SK-N-SH treated with all-trans-retinoic acid at 6 μM for 48 hours (cell line): Measurements from ENCODE around the gene PKNOX2.

ENCODE experiments used
- ATAC-seq: fragments of 200-7000 bp; cut with Tn5 transposase; 3 replicates; pipeline ENCODE4 v1.9.1; 2020; ENCODE audit warnings: mild to moderate bottlenecking, moderate library complexity
- ARNTL ChIP-seq: fragments of 450-650 bp; formaldehyde crosslinking; IDR thresholded peaks from 2 replicates; pipeline ENCODE4 v1.5.0; 2020; ENCODE audit warnings: low read depth, mild to moderate bottlenecking, moderate library complexity, borderline replicate concordance
- CSDC2 ChIP-seq: fragments of 250-450 bp; sonication (Bioruptor Pico); IDR thresholded peaks from 2 replicates; pipeline ENCODE4 v1.5.0; 2020; ENCODE audit warnings: mild to moderate bottlenecking, moderate library complexity
- ESRRG ChIP-seq: fragments of 250-450 bp; sonication (Bioruptor Pico); IDR thresholded peaks from 2 replicates; pipeline ENCODE4 v1.6.1; 2021; ENCODE audit warnings: mild to moderate bottlenecking
- GLIS3 ChIP-seq: fragments of 250-450 bp; sonication (Bioruptor Pico); IDR thresholded peaks from 2 replicates; pipeline ENCODE4 v1.5.0; 2020; ENCODE audit warnings: mild to moderate bottlenecking, moderate library complexity
- ISL1 ChIP-seq: fragments of 250-450 bp; sonication (Bioruptor Pico); IDR thresholded peaks from 2 replicates; pipeline ENCODE4 v2.1.2; 2022; ENCODE audit warnings: mild to moderate bottlenecking, moderate library complexity
- OSR1 ChIP-seq: fragments of 250-450 bp; sonication (Bioruptor Pico); IDR thresholded peaks from 2 replicates; pipeline ENCODE4 v1.8.0; 2022; ENCODE audit warnings: moderate library complexity, mild to moderate bottlenecking, inconsistent platforms
- PPARA ChIP-seq: fragments of 250-450 bp; sonication (Bioruptor Pico); IDR thresholded peaks from 2 replicates; pipeline ENCODE4 v1.5.0; 2020; ENCODE audit warnings: mild to moderate bottlenecking, borderline replicate concordance
- RARB ChIP-seq: fragments of 250-450 bp; sonication (Bioruptor Pico); IDR thresholded peaks from 2 replicates; pipeline ENCODE4 v1.8.0; 2021; ENCODE audit warnings: mild to moderate bottlenecking, moderate library complexity
- SNAI2 ChIP-seq: fragments of 250-450 bp; sonication (Bioruptor Pico); IDR thresholded peaks from 2 replicates; pipeline ENCODE4 v1.5.0; 2020; ENCODE audit warnings: mild to moderate bottlenecking, moderate library complexity
- TCF4 ChIP-seq: fragments of 250-450 bp; sonication (Bioruptor Pico); IDR thresholded peaks from 2 replicates; pipeline ENCODE4 v1.8.0; 2021; ENCODE audit warnings: mild to moderate bottlenecking, moderate library complexity, borderline replicate concordance
- TOX ChIP-seq: fragments of 250-450 bp; sonication (Bioruptor Pico); IDR thresholded peaks from 2 replicates; pipeline ENCODE4 v1.8.0; 2021; ENCODE audit warnings: mild to moderate bottlenecking, moderate library complexity, borderline replicate concordance
- ZC3H10 ChIP-seq: fragments of 250-450 bp; sonication (Bioruptor Pico); IDR thresholded peaks from 2 replicates; pipeline ENCODE4 v1.5.1; 2021; ENCODE audit warnings: mild to moderate bottlenecking, moderate library complexity
- ZFP3 ChIP-seq: fragments of 250-450 bp; sonication (Bioruptor Pico); IDR thresholded peaks from 2 replicates; pipeline ENCODE4 v1.5.0; 2020; ENCODE audit warnings: mild to moderate bottlenecking, moderate library complexity
- ZFP30 ChIP-seq: fragments of 450-650 bp; formaldehyde crosslinking; IDR thresholded peaks from 2 replicates; pipeline ENCODE4 v1.5.0; 2022; ENCODE audit warnings: mild to moderate bottlenecking, moderate library complexity
- ZNF565 ChIP-seq: fragments of 450-650 bp; formaldehyde crosslinking; conservative IDR thresholded peaks from 2 replicates; pipeline ENCODE4 v1.5.0; 2020; ENCODE audit warnings: low read depth, mild to moderate bottlenecking, moderate library complexity
- ZNF70 ChIP-seq: fragments of 450-650 bp; formaldehyde crosslinking; IDR thresholded peaks from 2 replicates; pipeline ENCODE4 v1.5.0; 2020; ENCODE audit warnings: mild to moderate bottlenecking, moderate library complexity
- ZNF8 ChIP-seq: fragments of 450-650 bp; formaldehyde crosslinking; IDR thresholded peaks from 2 replicates; pipeline ENCODE4 v1.5.0; 2020; ENCODE audit warnings: mild to moderate bottlenecking, moderate library complexity
- TF ChIP-seq, protein P1 (sequence below): fragments of 250-450 bp; sonication (Bioruptor Pico); IDR thresholded peaks from 2 replicates; pipeline ENCODE4 v1.8.0; 2021; ENCODE audit warnings: low read depth, mild to moderate bottlenecking, moderate library complexity, borderline replicate concordance
- TF ChIP-seq, protein P2 (sequence below): fragments of 250-450 bp; sonication (Bioruptor Pico); IDR thresholded peaks from 2 replicates; pipeline ENCODE4 v1.5.1; 2020; ENCODE audit warnings: low read depth, mild to moderate bottlenecking, moderate library complexity
- TF ChIP-seq, protein P3 (sequence below): fragments of 250-450 bp; sonication (Bioruptor Pico); IDR thresholded peaks from 2 replicates; pipeline ENCODE4 v1.5.1; 2021; ENCODE audit warnings: mild to moderate bottlenecking, moderate library complexity
- TF ChIP-seq, protein P4 (sequence below): fragments of 250-450 bp; sonication (Bioruptor Pico); IDR thresholded peaks from 2 replicates; pipeline ENCODE4 v1.8.0; 2020; ENCODE audit warnings: mild to moderate bottlenecking, moderate library complexity, borderline replicate concordance
- TF ChIP-seq, protein P5 (sequence below): fragments of 250-450 bp; sonication (Bioruptor Pico); IDR thresholded peaks from 2 replicates; pipeline ENCODE4 v1.5.0; 2020; ENCODE audit warnings: mild to moderate bottlenecking, moderate library complexity

PKNOX2 gene

DNA sequence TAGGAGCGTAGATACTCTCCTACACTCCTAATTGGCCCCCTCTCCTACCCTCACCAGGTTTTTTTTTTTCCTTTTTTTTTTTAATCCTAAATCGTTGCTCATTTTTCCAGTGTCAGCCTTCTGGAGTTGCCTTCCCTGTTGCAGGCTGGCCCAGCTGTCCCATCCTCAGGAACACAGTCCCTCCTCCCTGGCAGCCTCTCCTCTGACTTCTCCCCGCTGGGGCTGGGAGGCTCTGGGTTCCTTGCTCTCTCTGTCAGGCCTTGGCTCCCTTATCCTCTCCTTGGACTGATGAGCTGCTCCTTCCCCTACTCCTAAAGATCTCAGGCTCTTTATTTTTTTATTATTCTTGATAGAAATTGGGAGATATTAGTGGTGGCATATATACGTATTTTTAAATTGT is 62.2 kb downstream of the PKNOX2 start:
- TF ChIP-seq, protein P1, sequence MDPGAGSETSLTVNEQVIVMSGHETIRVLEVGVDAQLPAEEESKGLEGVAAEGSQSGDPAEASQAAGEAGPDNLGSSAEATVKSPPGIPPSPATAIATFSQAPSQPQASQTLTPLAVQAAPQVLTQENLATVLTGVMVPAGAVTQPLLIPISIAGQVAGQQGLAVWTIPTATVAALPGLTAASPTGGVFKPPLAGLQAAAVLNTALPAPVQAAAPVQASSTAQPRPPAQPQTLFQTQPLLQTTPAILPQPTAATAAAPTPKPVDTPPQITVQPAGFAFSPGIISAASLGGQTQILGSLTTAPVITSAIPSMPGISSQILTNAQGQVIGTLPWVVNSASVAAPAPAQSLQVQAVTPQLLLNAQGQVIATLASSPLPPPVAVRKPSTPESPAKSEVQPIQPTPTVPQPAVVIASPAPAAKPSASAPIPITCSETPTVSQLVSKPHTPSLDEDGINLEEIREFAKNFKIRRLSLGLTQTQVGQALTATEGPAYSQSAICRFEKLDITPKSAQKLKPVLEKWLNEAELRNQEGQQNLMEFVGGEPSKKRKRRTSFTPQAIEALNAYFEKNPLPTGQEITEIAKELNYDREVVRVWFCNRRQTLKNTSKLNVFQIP: no peak
- TF ChIP-seq ZNF70 (CRISPR knock-in tag): no peak
- no peak for TF ChIP-seq SNAI2 (CRISPR knock-in tag)
- TF ChIP-seq, protein P2, sequence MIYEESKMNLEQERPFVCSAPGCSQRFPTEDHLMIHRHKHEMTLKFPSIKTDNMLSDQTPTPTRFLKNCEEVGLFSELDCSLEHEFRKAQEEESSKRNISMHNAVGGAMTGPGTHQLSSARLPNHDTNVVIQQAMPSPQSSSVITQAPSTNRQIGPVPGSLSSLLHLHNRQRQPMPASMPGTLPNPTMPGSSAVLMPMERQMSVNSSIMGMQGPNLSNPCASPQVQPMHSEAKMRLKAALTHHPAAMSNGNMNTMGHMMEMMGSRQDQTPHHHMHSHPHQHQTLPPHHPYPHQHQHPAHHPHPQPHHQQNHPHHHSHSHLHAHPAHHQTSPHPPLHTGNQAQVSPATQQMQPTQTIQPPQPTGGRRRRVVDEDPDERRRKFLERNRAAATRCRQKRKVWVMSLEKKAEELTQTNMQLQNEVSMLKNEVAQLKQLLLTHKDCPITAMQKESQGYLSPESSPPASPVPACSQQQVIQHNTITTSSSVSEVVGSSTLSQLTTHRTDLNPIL: no peak
- no peak for TF ChIP-seq CSDC2 (CRISPR knock-in tag)
- TF ChIP-seq, protein P3, sequence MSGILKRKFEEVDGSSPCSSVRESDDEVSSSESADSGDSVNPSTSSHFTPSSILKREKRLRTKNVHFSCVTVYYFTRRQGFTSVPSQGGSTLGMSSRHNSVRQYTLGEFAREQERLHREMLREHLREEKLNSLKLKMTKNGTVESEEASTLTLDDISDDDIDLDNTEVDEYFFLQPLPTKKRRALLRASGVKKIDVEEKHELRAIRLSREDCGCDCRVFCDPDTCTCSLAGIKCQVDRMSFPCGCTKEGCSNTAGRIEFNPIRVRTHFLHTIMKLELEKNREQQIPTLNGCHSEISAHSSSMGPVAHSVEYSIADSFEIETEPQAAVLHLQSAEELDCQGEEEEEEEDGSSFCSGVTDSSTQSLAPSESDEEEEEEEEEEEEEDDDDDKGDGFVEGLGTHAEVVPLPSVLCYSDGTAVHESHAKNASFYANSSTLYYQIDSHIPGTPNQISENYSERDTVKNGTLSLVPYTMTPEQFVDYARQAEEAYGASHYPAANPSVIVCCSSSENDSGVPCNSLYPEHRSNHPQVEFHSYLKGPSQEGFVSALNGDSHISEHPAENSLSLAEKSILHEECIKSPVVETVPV (CRISPR knock-in tag): no peak
- TF ChIP-seq ZFP30 (CRISPR knock-in tag): no peak
- TF ChIP-seq OSR1 (CRISPR knock-in tag): no peak
- TF ChIP-seq RARB (CRISPR knock-in tag): no peak
- no peak for TF ChIP-seq GLIS3 (CRISPR knock-in tag)
- TF ChIP-seq ZFP3: no peak
- no peak for TF ChIP-seq ESRRG (CRISPR knock-in tag)
- ATAC-seq: no peak

DNA sequence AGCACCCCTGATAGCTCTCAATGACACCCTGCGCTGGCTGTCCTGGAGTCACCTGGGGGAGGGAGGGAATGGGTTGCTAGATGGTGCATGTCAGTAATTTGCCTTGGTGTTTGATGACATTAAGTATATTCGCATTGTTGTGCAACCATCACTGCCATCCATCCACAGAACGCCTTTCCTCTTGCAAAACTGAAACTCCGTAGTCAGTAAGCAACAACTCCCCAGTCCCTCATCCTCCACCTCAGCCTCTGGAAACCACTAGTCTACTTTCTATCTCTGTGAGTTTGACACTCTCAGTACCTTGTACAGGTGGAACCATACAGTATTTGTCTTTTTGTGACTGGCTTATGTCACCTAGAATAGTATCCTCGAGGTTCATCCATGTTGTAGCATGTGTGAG is 62.6 kb downstream of the PKNOX2 start:
- TF ChIP-seq ZNF70 (CRISPR knock-in tag) (no peak), ZC3H10 (CRISPR knock-in tag) (no peak), ZNF565 (no peak), ARNTL (CRISPR knock-in tag) (no peak), PPARA (CRISPR knock-in tag) (no peak), ESRRG (CRISPR knock-in tag) (no peak), RARB (CRISPR knock-in tag) (no peak), TCF4 (CRISPR knock-in tag) (no peak), ZFP30 (CRISPR knock-in tag) (no peak)
- TF ChIP-seq, protein P1: no peak
- no peak for ATAC-seq

DNA sequence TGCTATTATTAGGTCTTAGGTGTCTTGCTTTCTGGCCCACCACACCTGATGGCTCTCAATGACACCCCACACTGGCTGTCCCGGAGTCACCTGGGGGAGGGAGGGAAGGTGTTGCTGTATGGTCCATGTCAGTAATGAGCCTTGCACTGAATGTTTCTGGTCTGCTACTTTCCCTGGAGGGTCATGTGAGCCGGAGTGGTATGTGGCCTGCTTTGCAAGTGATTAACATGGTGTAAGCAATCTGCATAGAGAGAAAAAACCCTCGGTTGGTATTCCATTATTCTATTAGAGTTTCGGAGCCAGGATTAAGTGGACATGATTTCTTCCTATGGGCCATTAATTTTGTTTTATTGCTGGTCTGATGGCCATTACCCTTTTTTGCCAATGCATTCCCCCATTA is 63.9 kb downstream of the PKNOX2 start:
- no peak for ATAC-seq
- TF ChIP-seq, protein P3 (CRISPR knock-in tag): no peak
- TF ChIP-seq PPARA (CRISPR knock-in tag) (no peak), ZNF70 (CRISPR knock-in tag) (no peak), ZNF565 (no peak), ZFP30 (CRISPR knock-in tag) (no peak), SNAI2 (CRISPR knock-in tag) (no peak), TCF4 (CRISPR knock-in tag) (no peak), ISL1 (CRISPR knock-in tag) (no peak), ZNF8 (CRISPR knock-in tag) (no peak), RARB (CRISPR knock-in tag) (no peak), TOX (no peak), CSDC2 (CRISPR knock-in tag) (no peak), ESRRG (CRISPR knock-in tag) (no peak), ZC3H10 (CRISPR knock-in tag) (no peak), ZFP3 (no peak), ARNTL (CRISPR knock-in tag) (no peak)
- TF ChIP-seq, protein P4, sequence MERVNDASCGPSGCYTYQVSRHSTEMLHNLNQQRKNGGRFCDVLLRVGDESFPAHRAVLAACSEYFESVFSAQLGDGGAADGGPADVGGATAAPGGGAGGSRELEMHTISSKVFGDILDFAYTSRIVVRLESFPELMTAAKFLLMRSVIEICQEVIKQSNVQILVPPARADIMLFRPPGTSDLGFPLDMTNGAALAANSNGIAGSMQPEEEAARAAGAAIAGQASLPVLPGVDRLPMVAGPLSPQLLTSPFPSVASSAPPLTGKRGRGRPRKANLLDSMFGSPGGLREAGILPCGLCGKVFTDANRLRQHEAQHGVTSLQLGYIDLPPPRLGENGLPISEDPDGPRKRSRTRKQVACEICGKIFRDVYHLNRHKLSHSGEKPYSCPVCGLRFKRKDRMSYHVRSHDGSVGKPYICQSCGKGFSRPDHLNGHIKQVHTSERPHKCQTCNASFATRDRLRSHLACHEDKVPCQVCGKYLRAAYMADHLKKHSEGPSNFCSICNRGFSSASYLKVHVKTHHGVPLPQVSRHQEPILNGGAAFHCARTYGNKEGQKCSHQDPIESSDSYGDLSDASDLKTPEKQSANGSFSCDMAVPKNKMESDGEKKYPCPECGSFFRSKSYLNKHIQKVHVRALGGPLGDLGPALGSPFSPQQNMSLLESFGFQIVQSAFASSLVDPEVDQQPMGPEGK (CRISPR knock-in tag): no peak
- TF ChIP-seq, protein P2: no peak
- TF ChIP-seq, protein P5, sequence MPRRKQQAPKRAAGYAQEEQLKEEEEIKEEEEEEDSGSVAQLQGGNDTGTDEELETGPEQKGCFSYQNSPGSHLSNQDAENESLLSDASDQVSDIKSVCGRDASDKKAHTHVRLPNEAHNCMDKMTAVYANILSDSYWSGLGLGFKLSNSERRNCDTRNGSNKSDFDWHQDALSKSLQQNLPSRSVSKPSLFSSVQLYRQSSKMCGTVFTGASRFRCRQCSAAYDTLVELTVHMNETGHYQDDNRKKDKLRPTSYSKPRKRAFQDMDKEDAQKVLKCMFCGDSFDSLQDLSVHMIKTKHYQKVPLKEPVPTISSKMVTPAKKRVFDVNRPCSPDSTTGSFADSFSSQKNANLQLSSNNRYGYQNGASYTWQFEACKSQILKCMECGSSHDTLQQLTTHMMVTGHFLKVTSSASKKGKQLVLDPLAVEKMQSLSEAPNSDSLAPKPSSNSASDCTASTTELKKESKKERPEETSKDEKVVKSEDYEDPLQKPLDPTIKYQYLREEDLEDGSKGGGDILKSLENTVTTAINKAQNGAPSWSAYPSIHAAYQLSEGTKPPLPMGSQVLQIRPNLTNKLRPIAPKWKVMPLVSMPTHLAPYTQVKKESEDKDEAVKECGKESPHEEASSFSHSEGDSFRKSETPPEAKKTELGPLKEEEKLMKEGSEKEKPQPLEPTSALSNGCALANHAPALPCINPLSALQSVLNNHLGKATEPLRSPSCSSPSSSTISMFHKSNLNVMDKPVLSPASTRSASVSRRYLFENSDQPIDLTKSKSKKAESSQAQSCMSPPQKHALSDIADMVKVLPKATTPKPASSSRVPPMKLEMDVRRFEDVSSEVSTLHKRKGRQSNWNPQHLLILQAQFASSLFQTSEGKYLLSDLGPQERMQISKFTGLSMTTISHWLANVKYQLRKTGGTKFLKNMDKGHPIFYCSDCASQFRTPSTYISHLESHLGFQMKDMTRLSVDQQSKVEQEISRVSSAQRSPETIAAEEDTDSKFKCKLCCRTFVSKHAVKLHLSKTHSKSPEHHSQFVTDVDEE: no peak
